SU-DHL-6 (cell line): ENCODE measurements around the gene ERF.

ENCODE experiments used
- H2AFZ ChIP-seq: fragments of 200-600 bp; sonication (generic); 2 replicates; pipeline ENCODE4 v1.6.1; 2014; ENCODE audit warnings: low read depth, mild to moderate bottlenecking, moderate library complexity, mixed read lengths, antibody characterized with exemption, low read length; ENCODE audit not compliant: severe bottlenecking
- H3F3A ChIP-seq: fragments of 200-600 bp; shearing (Covaris generic); 2 replicates; pipeline ENCODE4 v1.6.0; 2016; ENCODE audit warnings: antibody characterized with exemption, mild to moderate bottlenecking; ENCODE audit not compliant: insufficient read depth
- H3K27ac ChIP-seq: fragments of 200-600 bp; sonication (generic); 2 replicates; pipeline ENCODE4 v1.5.1; 2016; ENCODE audit warnings: low read depth, mild to moderate bottlenecking, low read length, moderate library complexity, mixed read lengths
- H3K27me3 ChIP-seq: fragments of 200-600 bp; sonication (generic), shearing (Covaris generic); 2 replicates; pipeline ENCODE4 v1.6.0; 2014; ENCODE audit warnings: mild to moderate bottlenecking, low read length
- H3K36me3 ChIP-seq: fragments of 200-600 bp; sonication (generic); 2 replicates; pipeline ENCODE4 v1.6.1; 2014; ENCODE audit warnings: mild to moderate bottlenecking, low read length, mixed read lengths
- H3K4me2 ChIP-seq: fragments of 300-600, 200-600 bp; shearing (Covaris generic), sonication (generic); 2 replicates; pipeline ENCODE4 v1.6.0; 2014; ENCODE audit warnings: low read length, low read depth, mild to moderate bottlenecking; ENCODE audit not compliant: poor library complexity, severe bottlenecking
- H3K4me3 ChIP-seq: fragments of 200-600 bp; sonication (generic); 2 replicates; pipeline ENCODE4 v1.5.1; 2014; ENCODE audit warnings: antibody characterized with exemption, low read length, mild to moderate bottlenecking, mixed read lengths; ENCODE audit not compliant: insufficient read depth, poor library complexity, severe bottlenecking
- H3K79me2 ChIP-seq: fragments of 200-600 bp; sonication (generic); 2 replicates; pipeline ENCODE4 v1.6.1; 2014; ENCODE audit warnings: mild to moderate bottlenecking, low read length, moderate library complexity; ENCODE audit not compliant: insufficient read depth
- H3K9ac ChIP-seq: fragments of 200-600 bp; sonication (generic); 2 replicates; pipeline ENCODE4 v1.7.0; 2014; ENCODE audit warnings: mild to moderate bottlenecking, low read length
- H3K9me2 ChIP-seq: fragments of 200-600 bp; sonication (generic); replicated peaks from 2 replicates; pipeline ENCODE4 v1.6.1; 2014; ENCODE audit warnings: low read length; ENCODE audit not compliant: insufficient read depth
- H3K9me3 ChIP-seq: fragments of 200-600 bp; sonication (generic); 2 replicates; pipeline ENCODE4 v1.6.1; 2014; ENCODE audit warnings: low read length, mixed read lengths; ENCODE audit not compliant: insufficient read depth
- H4K20me1 ChIP-seq: fragments of 200-600 bp; sonication (generic); 2 replicates; pipeline ENCODE4 v1.6.1; 2014; ENCODE audit warnings: low read depth, mild to moderate bottlenecking, antibody characterized with exemption, low read length, moderate library complexity, mixed read lengths
- CTCF ChIP-seq: fragments of 200-600 bp; sonication (generic); IDR thresholded peaks from one replicate; pipeline ENCODE4 v1.5.1; 2017; ENCODE audit warnings: antibody characterized with exemption, mild to moderate bottlenecking, low read length, moderate library complexity; ENCODE audit not compliant: insufficient read depth, poor library complexity, severe bottlenecking
- EZH2phosphoT487 ChIP-seq: fragments of 200-600 bp; sonication (generic), shearing (Covaris generic); conservative IDR thresholded peaks from 2 replicates; pipeline ENCODE4 v1.6.1; 2018; ENCODE audit warnings: mild to moderate bottlenecking, antibody characterized with exemption, low read length, moderate library complexity, mixed read lengths

ERF gene

DNA sequence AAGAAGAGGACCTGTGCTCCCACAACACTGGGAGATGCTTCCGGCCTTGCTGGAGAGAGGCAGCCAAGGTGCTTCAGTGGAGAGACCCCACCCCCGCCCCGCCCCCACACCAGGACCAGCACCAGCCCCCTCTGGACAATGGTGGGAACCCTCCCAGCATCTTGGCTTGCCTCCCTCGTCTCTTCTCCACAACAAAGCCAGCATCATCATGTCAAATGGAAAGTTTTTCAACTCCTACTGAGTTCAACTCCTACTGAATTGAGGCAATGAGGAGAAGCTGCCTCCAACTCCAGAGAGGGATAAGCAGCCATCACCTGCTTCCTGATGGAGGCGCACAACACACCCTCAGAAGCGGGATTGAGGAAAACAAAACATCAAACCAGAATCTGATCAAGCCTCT, 50.3 kb downstream of the ERF start:
- Histone ChIP-seq H3K79me2 (no peaks in the 10 kb centered on the region), H3K9me3 (no peaks in the 10 kb centered on the region), H3K9me2 (no peaks in the 10 kb centered on the region), H3F3A (0 out of 2 replicates have a peak, but pooled peaks cover 4% of the 10 kb centered on the region), H3K9ac (no peak overlapping the region), H2AFZ (no peak overlapping the region), H3K4me3 (no peak overlapping the region), H3K4me2 (no peak overlapping the region), H4K20me1 (no peaks in the 10 kb centered on the region), H3K27me3 (no peaks in the 10 kb centered on the region), H3K36me3 (no peaks in the 10 kb centered on the region; the same call in 1 of the 2 replicates), H3K27ac (no peak overlapping the region)
- TF ChIP-seq CTCF (no peak), EZH2phosphoT487 (no peak)

DNA sequence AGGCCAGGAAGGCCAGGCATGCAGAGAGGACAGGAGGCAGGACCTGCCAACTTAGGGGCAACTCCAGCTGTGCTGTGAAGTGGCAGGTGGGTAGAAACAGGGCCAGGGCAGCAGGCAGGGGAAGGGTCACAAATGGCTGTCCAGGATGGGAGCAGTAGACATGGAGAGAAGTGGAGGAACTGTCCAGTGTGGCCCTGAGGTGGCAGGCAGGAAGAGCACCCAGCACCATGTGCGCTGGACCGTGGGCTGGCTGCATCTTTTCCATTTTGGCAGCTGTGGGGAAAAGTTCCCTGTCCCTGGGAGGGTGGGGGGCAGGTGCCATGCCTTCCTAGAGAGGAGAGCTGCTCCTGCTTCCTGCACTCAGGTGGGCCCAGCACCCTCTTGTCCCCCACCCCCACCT, 51.2 kb downstream of the ERF start:
- Histone ChIP-seq H3F3A (0 out of 2 replicates have a peak, but pooled peaks cover 4% of the 10 kb centered on the region), H3K27ac (no peak overlapping the region), H3K9me3 (no peaks in the 10 kb centered on the region), H3K4me2 (no peak overlapping the region), H3K4me3 (no peak overlapping the region), H3K79me2 (no peaks in the 10 kb centered on the region), H3K27me3 (no peaks in the 10 kb centered on the region), H4K20me1 (no peaks in the 10 kb centered on the region), H3K9ac (no peak overlapping the region), H3K9me2 (no peaks in the 10 kb centered on the region), H3K36me3 (no peaks in the 10 kb centered on the region; the same call in 1 of the 2 replicates), H2AFZ (no peak overlapping the region)
- no peak for TF ChIP-seq CTCF
- TF ChIP-seq EZH2phosphoT487: no peak

- Histone ChIP-seq H3K79me2 (no peaks in the 10 kb centered on the region), H3K9me2 (no peaks in the 10 kb centered on the region), H2AFZ (no peak overlapping the region), H3K36me3 (no peaks in the 10 kb centered on the region; the same call in 1 of the 2 replicates), H3K4me3 (no peak overlapping the region), H4K20me1 (no peaks in the 10 kb centered on the region), H3K27ac (peak overlapping the region; percentile 87), H3F3A (0 out of 2 replicates have a peak, but pooled peaks cover 4% of the 10 kb centered on the region), H3K9me3 (no peaks in the 10 kb centered on the region), H3K4me2 (peak overlapping the region; percentile 19), H3K27me3 (no peaks in the 10 kb centered on the region), H3K9ac (0 out of 2 replicates have a peak overlapping the region, but pooled peaks have one; percentile 9)
- no peak for TF ChIP-seq CTCF
- no peak for TF ChIP-seq EZH2phosphoT487
These were observed 52.5 kb downstream of the ERF start for GRCh38 chr19:42202290-42202880.
